ENCODE results near the gene PXMP2. TPM values are rescaled to one million over a fixed set of nuclear protein-coding genes. Genes with fewer than 3 reads are reported as not detected.

PXMP2 gene
- total RNA-seq, 1 experiment from 2014 or later = 17.8 TPM

GRCh38 chr12:132661972-132662371, 25.4 kb upstream of the PXMP2 start:
- Mint-ChIP-seq H3K36me3 (ENCODE audit: insufficient read depth in 1 of 3, low read depth in 3 of 3) (peaks cover 68 to 97% (median 97%) of the 10 kb centered on the region in 3 experiments), H3K27me3 (ENCODE audit: low read depth) (no peaks in the 10 kb centered on the region), H3K27ac (peak overlapping the region in 1 of 3 experiments; percentile 34; a peak in 1 of 7 replicates), H3K4me3 (no peak overlapping the region), H3K4me1 (no peaks in the 10 kb centered on the region), H3K9me3 (no peaks in the 10 kb centered on the region)
- DNase-seq = no peak
- Histone ChIP-seq H3K23me2 (ENCODE audit: insufficient read length, low read depth, low read length, poor library complexity, severe bottlenecking) (no peaks in the 10 kb centered on the region), H4K20me1 (ENCODE audit: control insufficient read depth, insufficient read depth, insufficient read length) (no peaks in the 10 kb centered on the region), H3K14ac (ENCODE audit: insufficient read depth, low read length) (no peak overlapping the region; the same call in 1 of the 2 replicates), H2AFZ (ENCODE audit: low read length) (no peak overlapping the region), H3K4me1 (ENCODE audit: insufficient read depth, low read length) (no peaks in the 10 kb centered on the region), H2BK12ac (ENCODE audit: insufficient read length, low read depth, low read length) (no peak overlapping the region), H3K9ac (ENCODE audit: extremely low read depth, insufficient read length, low read length) (no peak overlapping the region), H3K18ac (ENCODE audit: insufficient read length, low read depth, low read length) (no peak overlapping the region), H3K79me1 (ENCODE audit: insufficient read depth, low read depth, low read length, poor library complexity, severe bottlenecking) (no peaks in the 10 kb centered on the region), H2BK5ac (ENCODE audit: insufficient read length, low read length) (no peak overlapping the region), H3K79me2 (ENCODE audit: insufficient read depth, low read length) (no peaks in the 10 kb centered on the region), H2BK15ac (ENCODE audit: low read depth, low read length) (no peak overlapping the region), H3K4ac (ENCODE audit: low read depth, low read length) (no peak overlapping the region), H2AK5ac (ENCODE audit: insufficient read length, low read length) (no peak overlapping the region), H3K4me2 (ENCODE audit: insufficient read depth, insufficient read length, low read length) (no peak overlapping the region), H3K23ac (ENCODE audit: insufficient read length, low read depth, low read length) (no peak overlapping the region), H3T11ph (ENCODE audit: low read length) (no peak overlapping the region), H4K91ac (ENCODE audit: insufficient read length, low read depth, low read length) (no peak overlapping the region), H3K27ac (ENCODE audit: insufficient read length, low read depth, low read length) (no peak overlapping the region), H4K5ac (ENCODE audit: insufficient read length, low read depth, low read length) (no peak overlapping the region), H3K9me3 (ENCODE audit: control insufficient read depth, low read depth, low read length) (no peaks in the 10 kb centered on the region), H2BK20ac (ENCODE audit: low read depth, low read length, poor library complexity, severe bottlenecking) (no peak overlapping the region), H3K27me3 (ENCODE audit: insufficient read depth, low read length) (no peaks in the 10 kb centered on the region), H4K8ac (replicated peaks; ENCODE audit: insufficient read length, low read depth, low read length) (no peak overlapping the region), H2BK120ac (ENCODE audit: low read depth, low read length, poor library complexity, severe bottlenecking) (no peak overlapping the region), H3K56ac (ENCODE audit: insufficient read length, low read depth, low read length) (no peak overlapping the region)
- WGBS (ENCODE audit: extremely low coverage, insufficient read length, low lambda C conversion rate) = no CpG with 5 or more reads among the region's 5 CpGs
- no peak for TF ChIP-seq CTCF (conservative IDR thresholded peaks at IDR 0.05)

All from H9 (cell line).